ENCODE data around the gene NTN4. TPM values are rescaled to one million over a fixed set of nuclear protein-coding genes. Genes with fewer than 3 reads are reported as not detected.
"Not testable (repeated sequence)": the region's sequence is repeated elsewhere in the genome, so short reads cannot be mapped to it uniquely, and the experiment has no call there.

Gene NTN4
- total RNA-seq, 4 donors from 2014 or later: 11.1 to 21.0 (median 16.1) TPM

DNA sequence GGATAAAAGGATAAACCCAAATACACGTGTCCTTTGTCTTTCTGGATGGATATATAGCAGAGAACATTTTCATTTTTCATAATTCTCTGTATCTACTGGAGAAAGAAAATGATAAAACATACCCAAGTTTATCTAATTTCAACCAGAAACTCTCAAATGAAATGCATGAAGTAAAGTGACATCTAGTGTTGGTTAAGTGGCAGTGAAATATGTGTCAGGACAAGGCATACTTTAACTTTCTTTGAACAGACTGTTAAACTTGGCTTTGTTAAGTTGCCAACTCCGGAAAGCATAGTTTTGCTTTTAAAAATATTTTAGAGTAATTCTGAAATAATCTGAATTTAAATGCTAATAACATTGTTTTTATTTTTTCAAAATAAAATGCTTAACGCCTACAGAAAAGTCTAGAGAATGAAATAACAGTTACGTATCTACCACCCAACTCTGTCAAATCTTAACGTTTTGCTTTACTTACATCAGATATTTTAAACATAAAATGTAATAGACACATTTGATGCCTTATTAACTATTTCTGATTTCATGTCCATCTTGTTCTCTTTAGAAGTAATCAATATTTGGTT lies 25.2 kb upstream of the NTN4 start:
- WGBS, 2 donors: 54 to 55% methylated on average over 5 of the region's 5 CpGs
- Histone ChIP-seq H3K27ac (no peak overlapping the region), H3K4me3 (replicated peaks in 1 of 3) (no peak overlapping the region), H3K4me1 (no peaks in the 10 kb centered on the region), H3K27me3 (no peaks in the 10 kb centered on the region), H3K9me3 (no peaks in the 10 kb centered on the region), H3K36me3 (no peaks in the 10 kb centered on the region)
- TF ChIP-seq CTCF (IDR thresholded peaks at IDR 0.05) (peak in 5 of 6 experiments; percentile 32 to 75 (median 66)), POLR2A (IDR thresholded peaks at IDR 0.05) (no peak)
- intact Hi-C loops (cut with DNase I): loop anchor here (10.0 kb wide), 1 partner anchor 231 kb away; no protein-coding TSS in a partner anchor
- no peak for DNase-seq

DNA sequence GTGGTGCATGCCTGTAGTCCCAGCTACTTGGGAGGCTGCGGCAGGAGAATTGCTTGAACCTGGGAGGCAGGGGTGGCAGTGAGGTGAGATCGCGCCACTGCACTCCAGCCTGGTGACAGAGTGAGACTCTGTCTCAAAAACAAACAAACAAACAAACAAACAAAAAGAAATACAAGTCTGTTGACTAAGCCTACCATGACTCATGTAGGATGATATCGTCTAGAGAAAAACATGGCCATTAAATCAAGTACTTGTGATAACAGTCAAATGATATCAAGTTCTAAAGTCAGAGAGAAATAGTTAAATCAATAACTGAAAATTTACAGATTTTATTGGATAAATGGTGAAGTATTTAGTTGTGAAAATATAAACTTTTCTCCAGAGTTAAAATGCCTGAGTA lies 21.6 kb upstream of the NTN4 start:
- H3K9me3 ChIP-seq: not testable (repeated sequence)

DNA sequence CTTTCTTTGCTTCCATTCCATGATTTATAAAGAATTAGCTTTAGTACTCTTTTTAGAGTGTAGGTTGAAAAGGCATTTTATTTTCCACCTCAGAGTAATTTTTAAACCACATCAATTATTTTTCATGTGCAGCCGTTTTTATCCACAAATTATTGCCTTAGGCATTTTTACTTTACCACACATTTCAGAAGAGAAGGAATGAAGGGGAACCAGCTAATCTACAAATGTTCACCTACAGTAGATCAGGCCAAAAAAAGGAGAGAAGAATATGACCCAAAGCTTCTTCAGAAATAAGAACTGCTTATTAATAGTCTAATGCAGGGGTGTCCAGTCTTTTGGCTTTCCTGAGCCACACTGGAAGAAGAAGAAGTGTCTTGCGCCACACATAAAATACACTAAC lies 19.8 kb upstream of the NTN4 start:
- WGBS, 2 donors: 89 to 93% methylated on average over 2 of the region's 2 CpGs

More for the DNA sequence above, 21.6 kb upstream of the NTN4 start:
- WGBS, 2 donors: 94% methylated on average over 4 of the region's 4 CpGs
- not testable (repeated sequence) for H3K4me1 ChIP-seq; H3K4me3 ChIP-seq (replicated peaks in 1 of 3); H3K27me3 ChIP-seq; H3K36me3 ChIP-seq; DNase-seq; H3K27ac ChIP-seq
- intact Hi-C loops (cut with DNase I): loop anchor here (5.0 to 10.0 kb wide), 2 partner anchors 185 to 227 kb away; no protein-coding TSS in a partner anchor

DNA sequence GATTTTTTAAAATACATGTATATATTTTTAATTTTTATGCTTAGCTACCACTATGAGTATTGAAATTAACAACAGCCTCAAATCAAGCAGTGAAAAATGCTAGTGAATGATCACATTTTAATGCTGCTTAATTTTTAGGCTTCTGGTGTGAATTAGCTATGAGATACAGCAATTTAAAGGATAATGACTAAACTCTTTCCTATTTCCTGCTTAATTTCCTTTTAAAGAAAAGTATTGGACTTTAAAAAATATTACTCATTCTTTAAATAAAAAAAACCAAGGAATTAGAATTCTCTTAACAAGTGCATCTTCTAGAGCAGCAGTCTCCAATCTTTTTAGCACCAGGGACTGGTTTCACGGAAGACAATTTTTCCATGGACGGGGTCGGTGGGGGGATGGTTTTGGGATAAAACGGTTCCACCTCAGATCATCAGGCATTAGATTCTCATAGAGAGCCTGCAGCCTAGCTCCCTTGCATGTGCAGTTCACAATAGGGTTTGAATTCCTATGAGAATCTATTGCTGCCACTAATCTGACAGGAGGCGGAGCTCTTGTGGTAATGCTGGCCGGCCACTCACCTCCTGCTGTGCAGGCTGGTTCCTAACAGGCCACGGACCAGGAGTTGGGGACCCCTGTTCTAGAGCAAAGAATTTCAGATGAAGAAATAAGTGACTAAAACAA lies 18.6 kb upstream of the NTN4 start:
- Histone ChIP-seq H3K27ac (no peak overlapping the region), H3K4me1 (no peaks in the 10 kb centered on the region), H3K27me3 (no peaks in the 10 kb centered on the region), H3K36me3 (no peaks in the 10 kb centered on the region), H3K4me3 (replicated peaks in 1 of 3) (no peak overlapping the region), H3K9me3 (no peaks in the 10 kb centered on the region)
- TF ChIP-seq CTCF (IDR thresholded peaks at IDR 0.05) (no peak), POLR2A (IDR thresholded peaks at IDR 0.05) (no peak)
- 88 to 92% methylated on average over 7 of the region's 7 CpGs for WGBS, 2 donors
- no peak for DNase-seq
- intact Hi-C loops (cut with DNase I): no loop called here

More for the DNA sequence above, 19.8 kb upstream of the NTN4 start:
- intact Hi-C loops (cut with DNase I): loop anchor here (5.0 to 10.0 kb wide), 2 partner anchors 183 to 226 kb away; no protein-coding TSS in a partner anchor
- H3K36me3 ChIP-seq: no peaks in the 10 kb centered on the region
- TF ChIP-seq POLR2A (IDR thresholded peaks at IDR 0.05) (no peak), CTCF (IDR thresholded peaks at IDR 0.05) (no peak)
- no peaks in the 10 kb centered on the region for H3K27me3 ChIP-seq
- H3K4me3 ChIP-seq (replicated peaks in 1 of 3): no peak overlapping the region
- H3K4me1 ChIP-seq: no peaks in the 10 kb centered on the region
- H3K9me3 ChIP-seq: no peaks in the 10 kb centered on the region
- no peak overlapping the region for H3K27ac ChIP-seq
- no peak for DNase-seq

- TF ChIP-seq CTCF (IDR thresholded peaks at IDR 0.05) (no peak), POLR2A (IDR thresholded peaks at IDR 0.05) (no peak)
- H3K27me3 ChIP-seq: no peaks in the 10 kb centered on the region
- H3K36me3 ChIP-seq: no peaks in the 10 kb centered on the region
- 84 to 86% methylated on average over 7 of the region's 7 CpGs for WGBS, 2 donors
- H3K9me3 ChIP-seq: no peaks in the 10 kb centered on the region
- no peak for DNase-seq
- no peak overlapping the region for H3K4me3 ChIP-seq (replicated peaks in 1 of 3)
- no peaks in the 10 kb centered on the region for H3K4me1 ChIP-seq
- intact Hi-C loops (cut with DNase I): no loop called here
- no peak overlapping the region for H3K27ac ChIP-seq
Measured at GRCh38 chr12:95808146-95808545, 17.6 kb upstream of the NTN4 start.
